Smooth muscle cell (in vitro differentiated cells): ENCODE data around the gene LBP. TPM values are rescaled to one million over a fixed set of nuclear protein-coding genes. Genes with fewer than 3 reads are reported as not detected.

Source experiments
- DNase-seq: peaks from one replicate; lab custom pipeline; 2025; ENCODE audit not compliant: unreplicated experiment; lab: John Stamatoyannopoulos, UW
- H2AFZ ChIP-seq: fragments of 200-600 bp; sonication (generic); 2 replicates; pipeline ENCODE4 v1.6.0; 2016; ENCODE audit warnings: antibody characterized with exemption, low read depth, mild to moderate bottlenecking
- H3F3A ChIP-seq: fragments of 200-600 bp; sonication (generic); 2 replicates; pipeline ENCODE4 v1.6.0; 2017; ENCODE audit warnings: antibody characterized with exemption, low read depth
- H3K27ac ChIP-seq: fragments of 200-600 bp; sonication (generic); 2 replicates; pipeline ENCODE4 v1.5.1; 2016; ENCODE audit warnings: low read depth, mild to moderate bottlenecking
- H3K27me3 ChIP-seq: fragments of 200-600 bp; sonication (generic); 2 replicates; pipeline ENCODE4 v1.6.1; 2016; ENCODE audit warnings: low read depth, mild to moderate bottlenecking
- H3K36me3 ChIP-seq: fragments of 200-600 bp; sonication (generic); 2 replicates; pipeline ENCODE4 v1.5.1; 2016; ENCODE audit warnings: low read depth
- H3K4me1 ChIP-seq: fragments of 200-600 bp; sonication (generic); 2 replicates; pipeline ENCODE4 v1.5.1; 2016; ENCODE audit warnings: low read depth
- H3K4me2 ChIP-seq: fragments of 200-600 bp; sonication (generic); 2 replicates; pipeline ENCODE4 v1.6.0; 2016; ENCODE audit warnings: mild to moderate bottlenecking
- H3K4me3 ChIP-seq: fragments of 200-600 bp; sonication (generic); 2 replicates; pipeline ENCODE4 v1.5.1; 2016; ENCODE audit warnings: mild to moderate bottlenecking
- H3K79me2 ChIP-seq: fragments of 200-600 bp; sonication (generic); 2 replicates; pipeline ENCODE4 v1.6.0; 2016; ENCODE audit warnings: low read depth, mild to moderate bottlenecking
- H3K9ac ChIP-seq: fragments of 200-600 bp; sonication (generic); 2 replicates; pipeline ENCODE4 v1.6.0; 2016; ENCODE audit warnings: low read depth
- H3K9me3 ChIP-seq: fragments of 200-600 bp; sonication (generic); replicated peaks from 2 replicates; pipeline ENCODE4 v1.5.1; 2016; ENCODE audit warnings: low read depth
- H4K20me1 ChIP-seq: fragments of 200-600 bp; sonication (generic); 2 replicates; pipeline ENCODE4 v1.6.0; 2016; ENCODE audit warnings: low read depth
- CTCF ChIP-seq: fragments of 200-600 bp; sonication (generic); IDR thresholded peaks from 2 replicates; pipeline ENCODE4 v1.5.1; 2017; ENCODE audit warnings: borderline replicate concordance, mild to moderate bottlenecking, antibody characterized with exemption; ENCODE audit not compliant: insufficient read depth, poor library complexity, severe bottlenecking
- WGBS: methylation state at CpG from one replicate; pipeline ENCODE4 v1.1.7; 2016; ENCODE audit warnings: low lambda C conversion rate; 5-methylcytosine and 5-hydroxymethylcytosine counted together
- polyA plus RNA-seq: library from polyadenylated mRNA; unstranded; fragments of >200 nt; fragmentation: Nextera tagmentation; extraction: Ambion mirVana; gene quantifications from 2 replicates; pipeline ENCODE4 v1.2.1, GENCODE V29; 2016
- total RNA-seq: library from RNA; depleted of rRNA; stranded (reverse); fragments of >200 nt; gene quantifications from 2 replicates; pipeline ENCODE4 v1.2.3, GENCODE V29; 2014

The LBP gene
- total and polyA plus RNA-seq, 2 experiments from 2014 or later = not detected

GRCh38 chr20:38340693-38341092, 5.6 kb upstream of the LBP start:
- 86% methylated on average over 6 of the region's 6 CpGs for WGBS

GRCh38 chr20:38342216-38342615, 4.1 kb upstream of the LBP start:
- 43% methylated on average over 7 of the region's 7 CpGs for WGBS
- H2AFZ ChIP-seq = no peak overlapping the region
- no peak for TF ChIP-seq CTCF
- no peaks in the 10 kb centered on the region for H4K20me1 ChIP-seq
- no peaks in the 10 kb centered on the region for H3K36me3 ChIP-seq
- H3K27me3 ChIP-seq = no peaks in the 10 kb centered on the region
- H3K4me1 ChIP-seq = peaks cover 11% of the 10 kb centered on the region
- H3K79me2 ChIP-seq = no peaks in the 10 kb centered on the region
- H3K4me3 ChIP-seq = no peak overlapping the region
- DNase-seq = no peak
- no peak overlapping the region for H3K27ac ChIP-seq
- H3F3A ChIP-seq = no peaks in the 10 kb centered on the region
- H3K9me3 ChIP-seq = no peaks in the 10 kb centered on the region
- H3K4me2 ChIP-seq = no peak overlapping the region
- H3K9ac ChIP-seq = no peak overlapping the region

More at GRCh38 chr20:38340693-38341092, 5.6 kb upstream of the LBP start:
- Histone ChIP-seq H3K27me3 (no peaks in the 10 kb centered on the region), H3K9ac (no peak overlapping the region), H3F3A (no peaks in the 10 kb centered on the region), H3K36me3 (no peaks in the 10 kb centered on the region), H3K4me1 (peaks cover 11% of the 10 kb centered on the region), H3K9me3 (no peaks in the 10 kb centered on the region), H4K20me1 (no peaks in the 10 kb centered on the region), H3K27ac (no peak overlapping the region), H3K79me2 (no peaks in the 10 kb centered on the region), H3K4me2 (no peak overlapping the region), H2AFZ (no peak overlapping the region), H3K4me3 (no peak overlapping the region)
- no peak for DNase-seq
- no peak for TF ChIP-seq CTCF

GRCh38 chr20:38342713-38343310, 3.5 kb upstream of the LBP start:
- no peaks in the 10 kb centered on the region for H3K27me3 ChIP-seq
- H3K9ac ChIP-seq = no peak overlapping the region
- H3K79me2 ChIP-seq = no peaks in the 10 kb centered on the region
- 76% methylated on average over 5 of the region's 5 CpGs for WGBS
- H3K36me3 ChIP-seq = no peaks in the 10 kb centered on the region
- no peak for DNase-seq
- no peak overlapping the region for H3K27ac ChIP-seq
- no peaks in the 10 kb centered on the region for H3K9me3 ChIP-seq
- H3K4me2 ChIP-seq = no peak overlapping the region
- no peak overlapping the region for H2AFZ ChIP-seq
- TF ChIP-seq CTCF = no peak
- no peak overlapping the region for H3K4me3 ChIP-seq
- H3K4me1 ChIP-seq = peaks cover 11% of the 10 kb centered on the region
- H4K20me1 ChIP-seq = no peaks in the 10 kb centered on the region
- no peaks in the 10 kb centered on the region for H3F3A ChIP-seq
